WTC11 (cell line): ENCODE data around the gene RSPRY1. TPM values are rescaled to one million over a fixed set of nuclear protein-coding genes. Genes with fewer than 3 reads are reported as not detected.

Experiments used
- ATAC-seq: fragments of 200-7000 bp; cut with Tn5 transposase; 2 replicates; pipeline ENCODE4 v1.10.0; 2021; ENCODE audit warnings: mild to moderate bottlenecking, moderate library complexity
- CTCF ChIA-PET: fragments of 300-600 bp; sonication (Branson Sonifier 250); formaldehyde crosslinking; loops from one replicate; lab custom pipeline; 2021; ENCODE audit warnings: antibody characterized with exemption; lab: Charles Lee
- POLR2A ChIA-PET: fragments of 350-600 bp; sonication (Branson Sonifier 250); formaldehyde crosslinking; loops from one replicate; lab custom pipeline; 2021; ENCODE audit warnings: antibody characterized with exemption; lab: Charles Lee
- DNase-seq: peaks from one replicate; pipeline ENCODE4 v3.0.0; 2021; ENCODE audit warnings: low spot score
- H3K27ac Mint-ChIP-seq: 2 replicates; pipeline ENCODE4 v1.8.0; 2021; ENCODE audit warnings: mixed read lengths
- H3K27me3 Mint-ChIP-seq: 2 replicates; pipeline ENCODE4 v1.8.0; 2021; ENCODE audit warnings: low read depth, mild to moderate bottlenecking, moderate library complexity, mixed read lengths
- H3K36me3 Mint-ChIP-seq: 2 replicates; pipeline ENCODE4 v1.8.0; 2021; ENCODE audit warnings: mixed read lengths
- H3K4me1 Mint-ChIP-seq: 2 replicates; pipeline ENCODE4 v1.8.0; 2022; ENCODE audit warnings: mixed read lengths
- H3K4me3 Mint-ChIP-seq: 2 replicates; pipeline ENCODE4 v1.8.0; 2021; ENCODE audit warnings: mild to moderate bottlenecking, moderate library complexity, mixed read lengths
- H3K9me3 Mint-ChIP-seq: 2 replicates; pipeline ENCODE4 v1.8.0; 2021; ENCODE audit warnings: mixed read lengths
- ATF1 ChIP-seq: sonication (generic); formaldehyde crosslinking; IDR thresholded peaks from 2 replicates; pipeline ENCODE4 v1.8.1; 2023; ENCODE audit warnings: mild to moderate bottlenecking, moderate library complexity, missing genetic modification reagents
- ATF6 ChIP-seq: sonication (generic); formaldehyde crosslinking; IDR thresholded peaks from 2 replicates; pipeline ENCODE4 v1.8.1; 2023; ENCODE audit warnings: mild to moderate bottlenecking, missing genetic modification reagents
- ESRRA ChIP-seq: sonication (generic); formaldehyde crosslinking; IDR thresholded peaks from 2 replicates; pipeline ENCODE4 v1.8.1; 2022; ENCODE audit warnings: mild to moderate bottlenecking, missing genetic modification reagents, borderline replicate concordance
- ETV6 ChIP-seq: sonication (generic); formaldehyde crosslinking; IDR thresholded peaks from 2 replicates; pipeline ENCODE4 v1.8.1; 2022; ENCODE audit warnings: mild to moderate bottlenecking, missing genetic modification reagents
- FOXJ3 ChIP-seq: sonication (generic); formaldehyde crosslinking; IDR thresholded peaks from 2 replicates; pipeline ENCODE4 v1.9.0; 2021; ENCODE audit warnings: missing genetic modification reagents, mild to moderate bottlenecking, borderline replicate concordance
- IRF1 ChIP-seq: sonication (generic); formaldehyde crosslinking; IDR thresholded peaks from 2 replicates; pipeline ENCODE4 v1.8.0; 2023; ENCODE audit warnings: missing genetic modification reagents
- IRF2 ChIP-seq: sonication (generic); formaldehyde crosslinking; IDR thresholded peaks from 2 replicates; pipeline ENCODE4 v1.8.0; 2022; ENCODE audit warnings: low read depth, missing genetic modification reagents, borderline replicate concordance
- OVOL2 ChIP-seq: fragments of 250-450 bp; sonication (Bioruptor Pico); IDR thresholded peaks from 2 replicates; pipeline ENCODE4 v1.9.0; 2021; ENCODE audit warnings: mild to moderate bottlenecking, borderline replicate concordance
- RELA ChIP-seq: sonication (generic); formaldehyde crosslinking; IDR thresholded peaks from 2 replicates; pipeline ENCODE4 v1.8.1; 2022; ENCODE audit warnings: missing genetic modification reagents, mild to moderate bottlenecking, borderline replicate concordance
- RORB ChIP-seq: fragments of 250-450 bp; sonication (Bioruptor Pico); IDR thresholded peaks from 2 replicates; pipeline ENCODE4 v1.9.0; 2021; ENCODE audit warnings: mild to moderate bottlenecking
- SMAD4 ChIP-seq: sonication (generic); formaldehyde crosslinking; IDR thresholded peaks from 2 replicates; pipeline ENCODE4 v1.8.0; 2022; ENCODE audit warnings: mild to moderate bottlenecking, missing genetic modification reagents
- SP1 ChIP-seq: sonication (generic); formaldehyde crosslinking; conservative IDR thresholded peaks from 2 replicates; pipeline ENCODE4 v1.8.1; 2022; ENCODE audit warnings: missing genetic modification reagents
- TEAD1 ChIP-seq: sonication (generic); formaldehyde crosslinking; IDR thresholded peaks from 2 replicates; pipeline ENCODE4 v1.8.0; 2022; ENCODE audit warnings: mild to moderate bottlenecking, missing genetic modification reagents
- TP53 ChIP-seq: sonication (generic); formaldehyde crosslinking; IDR thresholded peaks from 2 replicates; pipeline ENCODE4 v1.8.1; 2023; ENCODE audit warnings: mild to moderate bottlenecking, missing genetic modification reagents
- ZBTB21 ChIP-seq: sonication (generic); formaldehyde crosslinking; IDR thresholded peaks from 2 replicates; pipeline ENCODE4 v1.8.1; 2023; ENCODE audit warnings: mild to moderate bottlenecking, missing genetic modification reagents, borderline replicate concordance
- ZNF232 ChIP-seq: sonication (generic); formaldehyde crosslinking; IDR thresholded peaks from 2 replicates; pipeline ENCODE4 v1.8.0; 2022; ENCODE audit warnings: mild to moderate bottlenecking, missing genetic modification reagents
- ZNF263 ChIP-seq: sonication (generic); formaldehyde crosslinking; IDR thresholded peaks from 2 replicates; pipeline ENCODE4 v1.8.1; 2022; ENCODE audit warnings: low read depth, mild to moderate bottlenecking, moderate library complexity, missing genetic modification reagents
- ZNF416 ChIP-seq: fragments of 250-450 bp; sonication (Bioruptor Pico); IDR thresholded peaks from 2 replicates; pipeline ENCODE4 v1.9.0; 2021; ENCODE audit warnings: mild to moderate bottlenecking, inconsistent platforms
- ZNF423 ChIP-seq: fragments of 250-450 bp; sonication (Bioruptor Pico); IDR thresholded peaks from 2 replicates; pipeline ENCODE4 v2.1.2; 2022; ENCODE audit warnings: mild to moderate bottlenecking, moderate library complexity
- ZNF425 ChIP-seq: fragments of 250-450 bp; sonication (Bioruptor Pico); conservative IDR thresholded peaks from 2 replicates; pipeline ENCODE4 v1.9.0; 2021; ENCODE audit warnings: mild to moderate bottlenecking
- ZNF532 ChIP-seq: fragments of 250-450 bp; sonication (Bioruptor Pico); IDR thresholded peaks from 2 replicates; pipeline ENCODE4 v1.9.0; 2021; ENCODE audit warnings: mild to moderate bottlenecking, borderline replicate concordance
- total RNA-seq: library from RNA; stranded (reverse); gene quantifications from 3 replicates; pipeline ENCODE4 v1.2.3, GENCODE V29; 2021
- TF ChIP-seq, protein P1 (sequence below): sonication (generic); formaldehyde crosslinking; IDR thresholded peaks from 2 replicates; pipeline ENCODE4 v1.8.1; 2022; ENCODE audit warnings: low read depth, missing genetic modification reagents, borderline replicate concordance
- TF ChIP-seq, protein P2 (sequence below): fragments of 250-450 bp; sonication (Bioruptor Pico); IDR thresholded peaks from 2 replicates; pipeline ENCODE4 v1.8.0; 2021; ENCODE audit warnings: mild to moderate bottlenecking
- TF ChIP-seq, protein P3 (sequence below): sonication (generic); formaldehyde crosslinking; IDR thresholded peaks from 2 replicates; pipeline ENCODE4 v1.8.1; 2023; ENCODE audit warnings: mild to moderate bottlenecking, missing genetic modification reagents

The RSPRY1 gene
- total RNA-seq, 1 experiment from 2014 or later, result 26.8 TPM

DNA sequence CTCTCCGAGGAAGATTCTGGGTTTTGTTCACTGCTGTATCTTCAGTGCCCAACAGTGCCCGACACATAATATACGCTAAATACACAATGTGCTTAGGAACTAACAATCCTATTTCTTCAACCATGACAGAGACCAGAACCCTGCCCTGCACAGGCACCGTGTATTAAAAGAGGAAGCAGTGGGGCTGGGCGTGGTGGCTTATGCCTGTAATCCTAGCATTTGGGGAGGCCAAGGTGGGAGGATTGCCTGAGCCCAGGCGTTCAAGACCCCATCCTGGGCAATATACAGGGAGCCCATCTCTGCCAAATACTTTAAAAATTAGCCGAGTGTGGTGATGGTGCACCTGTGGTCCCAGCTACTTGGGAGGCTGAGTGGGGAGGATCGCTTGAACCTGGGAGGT is 78.3 kb downstream of the RSPRY1 start:
- peaks cover 19% of the 10 kb centered on the region for H3K4me1 Mint-ChIP-seq
- H3K27me3 Mint-ChIP-seq, result no peaks in the 10 kb centered on the region
- ChIA-PET POLR2A (no interaction called here), CTCF (interaction anchor here (2.4 kb wide), 1 partner anchor 152 kb away, joined by 7 read pairs; no protein-coding TSS in a partner anchor)
- H3K36me3 Mint-ChIP-seq, result no peaks in the 10 kb centered on the region
- DNase-seq (no peak), ATAC-seq (no peak)
- no peak overlapping the region for H3K4me3 Mint-ChIP-seq
- TF ChIP-seq OVOL2, result no peak
- no peak for TF ChIP-seq RORB
- TF ChIP-seq IRF1 (CRISPR knock-in tag), result no peak
- no peak for TF ChIP-seq TEAD1 (CRISPR knock-in tag)
- TF ChIP-seq RELA, result no peak
- TF ChIP-seq ZNF416 (CRISPR knock-in tag), result no peak
- TF ChIP-seq ZNF423 (CRISPR knock-in tag), result no peak
- TF ChIP-seq ZNF263 (CRISPR knock-in tag), result no peak
- TF ChIP-seq TP53 (CRISPR knock-in tag), result no peak
- no peak for TF ChIP-seq IRF2
- TF ChIP-seq, protein P1, sequence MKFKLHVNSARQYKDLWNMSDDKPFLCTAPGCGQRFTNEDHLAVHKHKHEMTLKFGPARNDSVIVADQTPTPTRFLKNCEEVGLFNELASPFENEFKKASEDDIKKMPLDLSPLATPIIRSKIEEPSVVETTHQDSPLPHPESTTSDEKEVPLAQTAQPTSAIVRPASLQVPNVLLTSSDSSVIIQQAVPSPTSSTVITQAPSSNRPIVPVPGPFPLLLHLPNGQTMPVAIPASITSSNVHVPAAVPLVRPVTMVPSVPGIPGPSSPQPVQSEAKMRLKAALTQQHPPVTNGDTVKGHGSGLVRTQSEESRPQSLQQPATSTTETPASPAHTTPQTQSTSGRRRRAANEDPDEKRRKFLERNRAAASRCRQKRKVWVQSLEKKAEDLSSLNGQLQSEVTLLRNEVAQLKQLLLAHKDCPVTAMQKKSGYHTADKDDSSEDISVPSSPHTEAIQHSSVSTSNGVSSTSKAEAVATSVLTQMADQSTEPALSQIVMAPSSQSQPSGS (CRISPR knock-in tag), result no peak
- TF ChIP-seq, protein P2, sequence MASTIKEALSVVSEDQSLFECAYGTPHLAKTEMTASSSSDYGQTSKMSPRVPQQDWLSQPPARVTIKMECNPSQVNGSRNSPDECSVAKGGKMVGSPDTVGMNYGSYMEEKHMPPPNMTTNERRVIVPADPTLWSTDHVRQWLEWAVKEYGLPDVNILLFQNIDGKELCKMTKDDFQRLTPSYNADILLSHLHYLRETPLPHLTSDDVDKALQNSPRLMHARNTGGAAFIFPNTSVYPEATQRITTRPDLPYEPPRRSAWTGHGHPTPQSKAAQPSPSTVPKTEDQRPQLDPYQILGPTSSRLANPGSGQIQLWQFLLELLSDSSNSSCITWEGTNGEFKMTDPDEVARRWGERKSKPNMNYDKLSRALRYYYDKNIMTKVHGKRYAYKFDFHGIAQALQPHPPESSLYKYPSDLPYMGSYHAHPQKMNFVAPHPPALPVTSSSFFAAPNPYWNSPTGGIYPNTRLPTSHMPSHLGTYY (CRISPR knock-in tag), result no peak
- no peak for TF ChIP-seq ZBTB21 (CRISPR knock-in tag)
- TF ChIP-seq, protein P3, sequence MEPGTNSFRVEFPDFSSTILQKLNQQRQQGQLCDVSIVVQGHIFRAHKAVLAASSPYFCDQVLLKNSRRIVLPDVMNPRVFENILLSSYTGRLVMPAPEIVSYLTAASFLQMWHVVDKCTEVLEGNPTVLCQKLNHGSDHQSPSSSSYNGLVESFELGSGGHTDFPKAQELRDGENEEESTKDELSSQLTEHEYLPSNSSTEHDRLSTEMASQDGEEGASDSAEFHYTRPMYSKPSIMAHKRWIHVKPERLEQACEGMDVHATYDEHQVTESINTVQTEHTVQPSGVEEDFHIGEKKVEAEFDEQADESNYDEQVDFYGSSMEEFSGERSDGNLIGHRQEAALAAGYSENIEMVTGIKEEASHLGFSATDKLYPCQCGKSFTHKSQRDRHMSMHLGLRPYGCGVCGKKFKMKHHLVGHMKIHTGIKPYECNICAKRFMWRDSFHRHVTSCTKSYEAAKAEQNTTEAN (CRISPR knock-in tag), result no peak
- no peak for TF ChIP-seq ATF6 (CRISPR knock-in tag)
- H3K27ac Mint-ChIP-seq, result no peak overlapping the region
- H3K9me3 Mint-ChIP-seq, result no peaks in the 10 kb centered on the region

DNA sequence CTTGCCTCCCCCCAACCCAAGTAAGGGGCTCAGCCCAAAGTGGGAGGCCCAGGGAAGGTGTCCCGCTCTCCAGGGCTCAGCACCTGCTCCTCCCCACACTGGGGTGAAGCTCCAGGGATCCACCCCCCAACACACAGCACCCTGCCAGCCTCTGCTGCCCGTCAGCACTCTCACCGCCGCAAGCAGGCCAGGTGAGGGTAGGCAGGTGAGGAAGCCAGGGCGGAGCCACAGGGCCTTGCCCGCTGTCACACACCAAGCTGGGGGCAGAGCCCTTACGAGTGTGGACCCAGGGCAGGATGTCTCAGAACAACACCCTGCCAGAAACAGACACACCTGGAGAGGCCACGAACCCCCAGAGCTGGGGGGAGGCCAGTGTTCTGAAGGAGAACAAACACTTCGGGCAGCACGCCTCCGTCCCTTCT is 78.8 kb downstream of the RSPRY1 start:
- Mint-ChIP-seq H3K9me3 (no peaks in the 10 kb centered on the region), H3K27me3 (no peaks in the 10 kb centered on the region), H3K36me3 (no peaks in the 10 kb centered on the region), H3K27ac (no peak overlapping the region), H3K4me3 (no peak overlapping the region), H3K4me1 (peaks cover 14% of the 10 kb centered on the region)
- DNase-seq, result no peak
- ChIA-PET CTCF (no interaction called here), POLR2A (no interaction called here)
- no peak for ATAC-seq
- TF ChIP-seq FOXJ3 (CRISPR knock-in tag), result no peak
- TF ChIP-seq SMAD4 (CRISPR knock-in tag), result no peak
- TF ChIP-seq ZNF232, result no peak
- no peak for TF ChIP-seq ETV6 (CRISPR knock-in tag)
- no peak for TF ChIP-seq ZNF263 (CRISPR knock-in tag)
- TF ChIP-seq SP1 (CRISPR knock-in tag), result no peak
- no peak for TF ChIP-seq ATF1
- TF ChIP-seq ZBTB21 (CRISPR knock-in tag), result no peak
- TF ChIP-seq ZNF425 (CRISPR knock-in tag), result no peak
- no peak for TF ChIP-seq ESRRA
- TF ChIP-seq ZNF532 (CRISPR knock-in tag), result no peak
